ENCODE data around the gene PPT2. TPM values are rescaled to one million over a fixed set of nuclear protein-coding genes. Genes with fewer than 3 reads are reported as not detected.

Gene PPT2
- total RNA-seq, 4 donors from 2014 or later, result 19.0 to 35.1 (median 28.9) TPM

DNA sequence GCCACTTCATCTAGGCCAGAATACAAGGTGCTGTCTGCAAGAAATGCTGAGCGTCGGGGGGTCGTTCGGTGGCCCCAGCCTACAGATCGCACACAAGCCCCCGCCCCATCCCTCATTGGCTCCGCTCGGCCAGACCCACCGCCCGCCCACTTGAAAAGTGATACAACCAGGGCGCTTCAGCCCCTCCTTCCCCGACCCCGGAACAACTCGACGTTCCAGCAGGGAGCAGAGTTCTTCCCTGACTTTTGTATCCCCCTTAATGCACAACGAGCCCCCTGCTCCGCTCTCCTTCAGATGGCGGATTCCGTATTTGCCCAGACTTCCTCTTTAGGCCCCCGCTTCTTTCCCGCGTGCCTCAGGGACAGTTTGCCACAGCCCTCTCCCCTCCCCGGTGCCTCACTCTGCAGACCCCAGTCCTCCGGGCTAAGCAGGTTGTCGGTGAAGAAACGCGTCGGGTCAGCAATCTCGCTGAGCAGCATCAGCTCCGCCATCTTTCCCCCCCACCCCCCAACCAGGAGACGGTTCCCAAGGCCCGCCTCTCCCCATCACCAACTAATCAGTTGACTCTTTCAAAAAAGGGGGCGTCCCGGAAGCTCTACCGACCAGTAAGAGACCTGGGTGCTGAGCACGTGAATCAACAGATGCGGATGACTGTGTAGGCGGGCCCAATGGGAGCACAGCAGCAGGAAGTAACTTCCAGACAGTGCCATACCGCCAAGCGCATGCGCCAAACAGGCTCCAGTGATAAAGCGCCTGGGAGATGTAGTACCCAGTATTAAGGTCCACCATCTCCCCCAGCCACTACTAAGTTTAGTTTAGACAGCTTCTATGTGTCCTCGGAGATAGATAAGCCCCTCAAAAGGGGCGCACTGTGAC is 26.0 kb upstream of the PPT2 start, which contains the start of gene ATF6B:
ATF6B (minus strand) TSS at position 530 of the 876 bp plus-strand sequence; CDS start at position 491, 39 bp downstream.
- Histone ChIP-seq H3K27me3 (no peaks in the 10 kb centered on the region), H3K27ac (peak within 1 kb of the TSS; percentile 92 to 98), H3K9me3 (no peaks in the 10 kb centered on the region), H3K4me3 (peak within 1 kb of the TSS; percentile 93 to 97), H3K36me3 (no peaks in the 10 kb centered on the region), H3K4me1 (peaks cover 0 to 19% of the 10 kb centered on the region in 2 donors)
- intact Hi-C loops (cut with DNase I; ENCODE audit: low total_unique reads), result loop anchor here (10.0 kb wide), 1 partner anchor 47 kb away; the partner anchor contains the start of genes AGPAT1 and RNF5
- peak; percentile 51 to 54 for TF ChIP-seq POLR2A (IDR thresholded peaks at IDR 0.05)
- TF ChIP-seq, protein P1, sequence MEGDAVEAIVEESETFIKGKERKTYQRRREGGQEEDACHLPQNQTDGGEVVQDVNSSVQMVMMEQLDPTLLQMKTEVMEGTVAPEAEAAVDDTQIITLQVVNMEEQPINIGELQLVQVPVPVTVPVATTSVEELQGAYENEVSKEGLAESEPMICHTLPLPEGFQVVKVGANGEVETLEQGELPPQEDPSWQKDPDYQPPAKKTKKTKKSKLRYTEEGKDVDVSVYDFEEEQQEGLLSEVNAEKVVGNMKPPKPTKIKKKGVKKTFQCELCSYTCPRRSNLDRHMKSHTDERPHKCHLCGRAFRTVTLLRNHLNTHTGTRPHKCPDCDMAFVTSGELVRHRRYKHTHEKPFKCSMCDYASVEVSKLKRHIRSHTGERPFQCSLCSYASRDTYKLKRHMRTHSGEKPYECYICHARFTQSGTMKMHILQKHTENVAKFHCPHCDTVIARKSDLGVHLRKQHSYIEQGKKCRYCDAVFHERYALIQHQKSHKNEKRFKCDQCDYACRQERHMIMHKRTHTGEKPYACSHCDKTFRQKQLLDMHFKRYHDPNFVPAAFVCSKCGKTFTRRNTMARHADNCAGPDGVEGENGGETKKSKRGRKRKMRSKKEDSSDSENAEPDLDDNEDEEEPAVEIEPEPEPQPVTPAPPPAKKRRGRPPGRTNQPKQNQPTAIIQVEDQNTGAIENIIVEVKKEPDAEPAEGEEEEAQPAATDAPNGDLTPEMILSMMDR (IDR thresholded peaks at IDR 0.05), result no peak
- DNase-seq, result peak; percentile 96 to 100

DNA sequence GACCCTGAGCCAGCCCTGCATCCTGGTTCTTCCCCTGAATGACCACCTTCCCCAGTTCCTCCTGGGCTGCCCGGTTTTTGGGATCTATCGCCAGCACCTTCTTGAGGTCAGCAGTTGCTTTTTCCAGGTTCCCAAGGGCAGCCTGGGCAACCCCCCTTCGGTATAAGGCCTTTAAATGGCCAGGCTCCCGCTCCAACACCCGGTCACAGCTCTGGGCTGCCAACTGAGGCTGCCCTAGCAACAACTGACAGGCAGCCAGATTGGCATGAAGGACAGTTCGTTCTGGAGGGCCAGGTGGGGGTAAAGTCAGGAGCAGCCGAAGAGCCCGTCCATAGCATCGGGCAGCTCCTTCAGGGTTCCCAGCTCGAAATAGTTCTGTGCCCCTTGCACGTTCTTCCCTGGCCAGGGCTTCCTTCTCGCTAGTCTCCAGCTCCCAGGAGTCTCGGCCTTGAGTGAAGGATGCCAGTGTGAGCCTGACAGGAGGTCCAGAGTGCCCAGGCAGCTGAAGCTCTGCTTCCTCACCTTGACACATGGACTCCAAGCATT is 25.1 kb upstream of the PPT2 start:
- DNase-seq, result no peak
- TF ChIP-seq, protein P1 (IDR thresholded peaks at IDR 0.05), result no peak
- no peak for TF ChIP-seq POLR2A (IDR thresholded peaks at IDR 0.05)
- Histone ChIP-seq H3K9me3 (no peaks in the 10 kb centered on the region), H3K27ac (peak overlapping the region; percentile 92 to 98), H3K36me3 (no peaks in the 10 kb centered on the region), H3K4me1 (peaks cover 0 to 19% of the 10 kb centered on the region in 2 donors), H3K27me3 (no peaks in the 10 kb centered on the region), H3K4me3 (peak overlapping the region in 1 of 2 donors; percentile 4)
- intact Hi-C loops (cut with DNase I; ENCODE audit: low total_unique reads), result loop anchor here (10.0 kb wide), 1 partner anchor 46 kb away; the partner anchor contains the start of genes AGPAT1 and RNF5

DNA sequence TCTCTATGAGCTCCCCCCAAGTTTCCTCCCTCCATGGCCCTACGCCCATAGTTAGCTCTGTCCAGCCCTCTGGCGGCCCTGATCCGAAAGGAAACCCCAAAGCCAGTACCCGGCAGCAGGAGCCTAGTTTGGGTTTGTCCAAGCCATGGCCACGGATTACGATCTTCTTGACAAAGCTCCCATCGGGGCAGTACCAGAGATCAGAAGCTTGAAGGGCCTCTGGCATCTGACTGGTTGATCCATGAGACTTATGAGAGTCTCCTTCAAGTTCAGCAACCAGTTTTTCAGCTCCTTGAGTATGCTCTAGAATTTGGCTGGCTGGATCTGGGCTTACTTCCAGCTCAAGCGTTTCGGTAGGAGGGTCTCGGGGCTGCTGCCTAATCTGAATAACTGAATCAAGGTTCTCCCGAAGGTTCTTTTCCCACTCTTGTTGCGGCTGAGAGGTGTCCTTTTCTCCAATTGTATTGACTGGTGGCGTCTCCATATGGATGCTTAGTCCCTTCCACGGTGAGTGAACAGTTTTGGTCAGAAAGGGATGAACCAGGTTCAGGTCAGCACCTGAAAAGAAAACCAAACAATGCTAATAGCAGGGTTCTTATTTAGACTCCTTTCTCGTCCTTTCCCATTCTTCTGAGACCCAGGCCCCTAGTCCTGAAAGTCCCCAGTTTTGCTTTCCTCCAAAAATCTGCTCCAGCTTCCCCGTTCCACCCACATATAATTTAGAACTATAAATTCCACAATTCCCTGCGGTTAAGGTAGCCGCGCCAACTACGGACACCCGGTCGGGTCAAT is 24.4 kb upstream of the PPT2 start:
- no peaks in the 10 kb centered on the region for H3K27me3 ChIP-seq
- H3K27ac ChIP-seq, result peak overlapping the region; percentile 92 to 98
- no peaks in the 10 kb centered on the region for H3K36me3 ChIP-seq
- no peaks in the 10 kb centered on the region for H3K9me3 ChIP-seq
- H3K4me1 ChIP-seq, result peaks cover 0 to 19% of the 10 kb centered on the region in 2 donors
- TF ChIP-seq POLR2A (IDR thresholded peaks at IDR 0.05), result no peak
- no peak for DNase-seq
- intact Hi-C loops (cut with DNase I; ENCODE audit: low total_unique reads), result loop anchor here (10.0 kb wide), 1 partner anchor 45 kb away; the partner anchor contains the start of genes AGPAT1 and RNF5
- H3K4me3 ChIP-seq, result peak overlapping the region; percentile 60 to 79

DNA sequence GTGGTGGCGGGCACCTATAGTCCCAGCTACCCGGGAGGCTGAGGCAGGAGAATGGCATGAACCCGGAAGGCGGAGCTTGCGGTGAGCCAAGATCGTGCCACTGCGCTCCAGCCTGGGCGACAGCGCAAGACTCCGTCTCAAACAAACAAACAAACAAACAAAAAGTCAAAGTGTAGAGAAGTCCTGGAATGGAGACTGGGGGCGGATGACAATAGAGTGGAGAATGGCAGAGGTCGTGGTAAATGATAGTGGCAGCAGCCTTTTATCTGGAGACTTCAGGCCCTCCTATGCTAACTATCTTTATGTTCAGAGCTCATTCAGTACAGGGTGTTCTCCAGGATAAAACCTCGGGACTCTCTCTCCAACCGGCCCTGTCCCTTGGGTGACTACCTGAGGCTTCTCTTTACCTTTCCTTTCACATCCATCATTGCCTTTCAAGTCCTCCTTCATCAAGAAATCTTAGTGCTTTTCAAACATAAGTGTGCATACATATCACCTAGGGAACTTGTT is 22.4 kb upstream of the PPT2 start:
- intact Hi-C loops (cut with DNase I; ENCODE audit: low total_unique reads), result no loop called here
- H3K4me3 ChIP-seq, result no peak overlapping the region
- no peak overlapping the region for H3K27ac ChIP-seq
- H3K9me3 ChIP-seq, result no peaks in the 10 kb centered on the region
- no peaks in the 10 kb centered on the region for H3K36me3 ChIP-seq
- TF ChIP-seq, protein P1 (IDR thresholded peaks at IDR 0.05), result no peak
- no peak for TF ChIP-seq POLR2A (IDR thresholded peaks at IDR 0.05)
- peaks cover 0 to 19% of the 10 kb centered on the region in 2 donors for H3K4me1 ChIP-seq
- no peaks in the 10 kb centered on the region for H3K27me3 ChIP-seq
- DNase-seq, result no peak

DNA sequence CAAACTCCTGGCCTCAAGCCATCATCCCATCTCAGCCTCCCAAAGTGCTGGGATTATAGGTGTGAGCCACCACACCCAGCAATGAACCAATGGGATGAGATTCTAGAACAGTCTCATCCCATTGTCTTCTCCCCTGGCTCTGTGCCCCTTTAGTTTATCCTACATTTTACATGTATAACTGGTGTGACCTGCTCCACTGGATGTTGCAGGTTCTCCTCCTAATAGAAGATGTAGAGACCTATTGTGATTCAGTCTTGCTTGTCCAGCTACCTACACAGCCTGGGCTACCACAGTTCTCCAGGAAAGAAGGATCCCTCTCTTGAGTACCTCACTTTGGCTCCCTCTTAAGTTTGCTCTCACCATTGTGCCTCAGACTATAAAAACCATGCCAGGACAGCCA is 21.8 kb upstream of the PPT2 start:
- Histone ChIP-seq H3K27me3 (no peaks in the 10 kb centered on the region), H3K4me1 (peaks cover 0 to 17% of the 10 kb centered on the region in 2 donors), H3K27ac (no peak overlapping the region), H3K4me3 (no peak overlapping the region), H3K9me3 (no peaks in the 10 kb centered on the region), H3K36me3 (no peaks in the 10 kb centered on the region)
- intact Hi-C loops (cut with DNase I; ENCODE audit: low total_unique reads), result no loop called here
- no peak for TF ChIP-seq POLR2A (IDR thresholded peaks at IDR 0.05)
- TF ChIP-seq, protein P1 (IDR thresholded peaks at IDR 0.05), result no peak
- no peak for DNase-seq

All from uterus (tissue), 4 donors.